HepG2 (cell line): ENCODE data around the gene HOXD8. TPM values are rescaled to one million over a fixed set of nuclear protein-coding genes. Genes with fewer than 3 reads are reported as not detected.
A peak's percentile ranks its signal among the peaks of the same experiment; 100 is the strongest.

Experiments
- CEBPG ChIP-seq: IDR thresholded peaks from 2 replicates; pipeline ENCODE4 v1.6.1; 2016
- E2F2 ChIP-seq: sonication (generic); formaldehyde crosslinking; IDR thresholded peaks from 2 replicates; pipeline ENCODE4 v1.4.0; 2020; ENCODE audit warnings: missing genetic modification reagents, borderline replicate concordance
- FLYWCH1 ChIP-seq: sonication (generic); formaldehyde crosslinking; IDR thresholded peaks from 2 replicates; pipeline ENCODE4 v1.8.1; 2023; ENCODE audit warnings: mild to moderate bottlenecking, missing genetic modification reagents
- IRF9 ChIP-seq: sonication (generic); formaldehyde crosslinking; IDR thresholded peaks from 2 replicates; pipeline ENCODE4 v1.8.0; 2022; ENCODE audit warnings: missing genetic modification reagents, mild to moderate bottlenecking, borderline replicate concordance
- NFIC ChIP-seq: IDR thresholded peaks from 2 replicates; pipeline ENCODE4 v1.6.1; 2012; ENCODE audit warnings: mild to moderate bottlenecking, low read length, inconsistent platforms
- NRL ChIP-seq: sonication (generic); formaldehyde crosslinking; IDR thresholded peaks from 2 replicates; pipeline ENCODE4 v1.5.0; 2020; ENCODE audit warnings: missing genetic modification reagents, mild to moderate bottlenecking, moderate library complexity, borderline replicate concordance
- RFX5 ChIP-seq: IDR thresholded peaks from 2 replicates; pipeline ENCODE4 v1.6.1; 2011; ENCODE audit warnings: low read depth, low read length, improper control_type of control experiment
- SP140L ChIP-seq: sonication (generic); formaldehyde crosslinking; IDR thresholded peaks from 2 replicates; pipeline ENCODE4 v1.4.0; 2020; ENCODE audit warnings: missing genetic modification reagents, borderline replicate concordance
- TCF12 ChIP-seq, 2 experiments: fragments of 450-650 bp in 1 of 2; sonication (generic) in 1 of 2; formaldehyde crosslinking in 1 of 2; IDR thresholded peaks; 2 replicates each; pipeline versions ENCODE4 v1.6.1 to v1.8.0; 2017 to 2022; ENCODE audit warnings: antibody characterized with exemption in 1 of 2, mild to moderate bottlenecking in 1 of 2, missing genetic modification reagents in 1 of 2, moderate library complexity in 1 of 2
- ZNF142 ChIP-seq: sonication (generic); formaldehyde crosslinking; IDR thresholded peaks from 2 replicates; pipeline ENCODE4 v1.4.0; 2020; ENCODE audit warnings: missing genetic modification reagents
- ZNF546 ChIP-seq: sonication (generic); formaldehyde crosslinking; conservative IDR thresholded peaks from 2 replicates; pipeline ENCODE4 v1.8.1; 2023; ENCODE audit warnings: mild to moderate bottlenecking, missing genetic modification reagents
- ZNF563 ChIP-seq: sonication (generic); formaldehyde crosslinking; IDR thresholded peaks from 2 replicates; pipeline ENCODE4 v1.8.0; 2022; ENCODE audit warnings: mild to moderate bottlenecking, moderate library complexity, missing genetic modification reagents
- ZNF7 ChIP-seq: IDR thresholded peaks from 2 replicates; pipeline ENCODE4 v1.6.1; 2016; ENCODE audit warnings: missing biosample characterization, missing genetic modification reagents
- ZNF777 ChIP-seq: sonication (generic); formaldehyde crosslinking; IDR thresholded peaks from 2 replicates; pipeline ENCODE4 v1.4.0; 2020; ENCODE audit warnings: missing genetic modification reagents
- ZNF792 ChIP-seq: IDR thresholded peaks from 2 replicates; pipeline ENCODE4 v1.6.1; 2016
- ZNF816 ChIP-seq: sonication (generic); formaldehyde crosslinking; IDR thresholded peaks from 2 replicates; pipeline ENCODE4 v1.8.0; 2022; ENCODE audit warnings: missing genetic modification reagents, mild to moderate bottlenecking, borderline replicate concordance
- ZNF850 ChIP-seq: sonication (generic); formaldehyde crosslinking; conservative IDR thresholded peaks from 2 replicates; pipeline ENCODE4 v1.9.0; 2021; ENCODE audit warnings: mild to moderate bottlenecking, missing genetic modification reagents
- polyA plus RNA-seq, 8 experiments: library from polyadenylated mRNA; depleted of rRNA in 3 of 8; stranded (reverse) in 7 of 8; unstranded in 1 of 8; fragments of >200 nt; fragmentation: Illumina TruSeq in 4 of 8; extraction: Trizol in 4 of 8; gene quantifications; 2 replicates each; pipeline versions ENCODE4 v1.2.1 to v1.2.3, GENCODE V29; 2011 to 2016; ENCODE audit warnings: low read depth in 4 of 8, missing spikeins in 1 of 8, mixed read lengths in 1 of 8; ENCODE audit not compliant: insufficient read depth in 1 of 8
- total RNA-seq, 5 experiments: library from RNA; depleted of rRNA; stranded (reverse); fragments of >200 nt; fragmentation: Illumina TruSeq; extraction: Trizol; gene quantifications; 2 replicates each; pipeline ENCODE4 v1.2.3, GENCODE V29; 2016; ENCODE audit warnings: low read depth in 1 of 5
- TF ChIP-seq, protein P1 (sequence below): sonication (generic); formaldehyde crosslinking; conservative IDR thresholded peaks from 2 replicates; pipeline ENCODE4 v1.4.0; 2020; ENCODE audit warnings: missing genetic modification reagents

Gene HOXD8
- total and polyA plus RNA-seq, 2 of the 13 experiments (the other 11 are each of a cell fraction or from before 2014, with no cell fraction given) = not detected

GRCh38 chr2:176140513-176141317 is 11.2 kb downstream of the HOXD8 start (continued):
- no peak for TF ChIP-seq E2F2 (CRISPR knock-in tag)
- peak; percentile 59; the same call in 1 of the 2 replicates for TF ChIP-seq ZNF563
- peak; percentile 90 for TF ChIP-seq NRL (CRISPR knock-in tag)
- TF ChIP-seq ZNF792 (CRISPR knock-in tag) = no peak; the same call in 1 of the 2 replicates
- no peak for TF ChIP-seq FLYWCH1 (CRISPR knock-in tag)
- TF ChIP-seq, protein P1, sequence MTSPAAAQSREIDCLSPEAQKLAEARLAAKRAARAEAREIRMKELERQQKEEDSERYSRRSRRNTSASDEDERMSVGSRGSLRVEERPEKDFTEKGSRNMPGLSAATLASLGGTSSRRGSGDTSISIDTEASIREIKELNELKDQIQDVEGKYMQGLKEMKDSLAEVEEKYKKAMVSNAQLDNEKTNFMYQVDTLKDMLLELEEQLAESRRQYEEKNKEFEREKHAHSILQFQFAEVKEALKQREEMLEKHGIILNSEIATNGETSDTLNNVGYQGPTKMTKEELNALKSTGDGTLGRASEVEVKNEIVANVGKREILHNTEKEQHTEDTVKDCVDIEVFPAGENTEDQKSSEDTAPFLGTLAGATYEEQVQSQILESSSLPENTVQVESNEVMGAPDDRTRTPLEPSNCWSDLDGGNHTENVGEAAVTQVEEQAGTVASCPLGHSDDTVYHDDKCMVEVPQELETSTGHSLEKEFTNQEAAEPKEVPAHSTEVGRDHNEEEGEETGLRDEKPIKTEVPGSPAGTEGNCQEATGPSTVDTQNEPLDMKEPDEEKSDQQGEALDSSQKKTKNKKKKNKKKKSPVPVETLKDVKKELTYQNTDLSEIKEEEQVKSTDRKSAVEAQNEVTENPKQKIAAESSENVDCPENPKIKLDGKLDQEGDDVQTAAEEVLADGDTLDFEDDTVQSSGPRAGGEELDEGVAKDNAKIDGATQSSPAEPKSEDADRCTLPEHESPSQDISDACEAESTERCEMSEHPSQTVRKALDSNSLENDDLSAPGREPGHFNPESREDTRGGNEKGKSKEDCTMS = no peak; the same call in 1 of the 2 replicates
- TF ChIP-seq ZNF142 (CRISPR knock-in tag) = no peak
- no peak for TF ChIP-seq RFX5
- no peak for TF ChIP-seq CEBPG (CRISPR knock-in tag)
- TF ChIP-seq IRF9 (CRISPR knock-in tag) = peak; percentile 67; the same call in 1 of the 2 replicates
- no peak for TF ChIP-seq ZNF777 (CRISPR knock-in tag)
- 0 out of 2 replicates have a peak, but pooled peaks have one; percentile 51 for TF ChIP-seq ZNF546
- no peak for TF ChIP-seq ZNF7
- TF ChIP-seq NFIC = no peak
- TF ChIP-seq TCF12 (IDR thresholded peaks at IDR 0.05) = no peak
- TF ChIP-seq TCF12 (CRISPR knock-in tag; IDR thresholded peaks at IDR 0.05) = no peak
- TF ChIP-seq ZNF850 (CRISPR knock-in tag) = no peak
- no peak for TF ChIP-seq SP140L (CRISPR knock-in tag)
- no peak for TF ChIP-seq ZNF816 (CRISPR knock-in tag)
